ENCODE measurements around the gene OPN1LW.
"Not testable (repeated sequence)": the region's sequence is repeated elsewhere in the genome, so short reads cannot be mapped to it uniquely, and the experiment has no call there.

- not testable (repeated sequence) for TF ChIP-seq POLR2A (IDR thresholded peaks at IDR 0.05)
- TF ChIP-seq, protein P1, sequence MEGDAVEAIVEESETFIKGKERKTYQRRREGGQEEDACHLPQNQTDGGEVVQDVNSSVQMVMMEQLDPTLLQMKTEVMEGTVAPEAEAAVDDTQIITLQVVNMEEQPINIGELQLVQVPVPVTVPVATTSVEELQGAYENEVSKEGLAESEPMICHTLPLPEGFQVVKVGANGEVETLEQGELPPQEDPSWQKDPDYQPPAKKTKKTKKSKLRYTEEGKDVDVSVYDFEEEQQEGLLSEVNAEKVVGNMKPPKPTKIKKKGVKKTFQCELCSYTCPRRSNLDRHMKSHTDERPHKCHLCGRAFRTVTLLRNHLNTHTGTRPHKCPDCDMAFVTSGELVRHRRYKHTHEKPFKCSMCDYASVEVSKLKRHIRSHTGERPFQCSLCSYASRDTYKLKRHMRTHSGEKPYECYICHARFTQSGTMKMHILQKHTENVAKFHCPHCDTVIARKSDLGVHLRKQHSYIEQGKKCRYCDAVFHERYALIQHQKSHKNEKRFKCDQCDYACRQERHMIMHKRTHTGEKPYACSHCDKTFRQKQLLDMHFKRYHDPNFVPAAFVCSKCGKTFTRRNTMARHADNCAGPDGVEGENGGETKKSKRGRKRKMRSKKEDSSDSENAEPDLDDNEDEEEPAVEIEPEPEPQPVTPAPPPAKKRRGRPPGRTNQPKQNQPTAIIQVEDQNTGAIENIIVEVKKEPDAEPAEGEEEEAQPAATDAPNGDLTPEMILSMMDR (IDR thresholded peaks at IDR 0.05) = not testable (repeated sequence)
These were observed 28.5 kb downstream of the OPN1LW start for GRCh38 chrX:154172535-154172943.
